AG04449 (cell line): Measurements from ENCODE around the gene AP3D1.
"Not testable (repeated sequence)": the region's sequence is repeated elsewhere in the genome, so short reads cannot be mapped to it uniquely, and the experiment has no call there.

Experiments used
- CTCF ChIA-PET: fragments of 350-600 bp; formaldehyde crosslinking; extraction: SDS; loops from one replicate; lab custom pipeline; 2021; ENCODE audit warnings: antibody characterized with exemption; lab: Yijun Ruan, JAX
- POLR2A ChIA-PET: fragments of 400-600, 350-600 bp; formaldehyde crosslinking; extraction: SDS; loops from one replicate; lab custom pipeline; 2020; ENCODE audit warnings: antibody characterized with exemption, inconsistent platforms; lab: Yijun Ruan, JAX
- DNase-seq: peaks from one replicate; pipeline ENCODE4 v3.0.0-alpha.2; 2010; ENCODE audit warnings: low read depth, low spot score
- H3K4me3 ChIP-seq: 2 replicates; pipeline ENCODE4 v1.5.1; 2011; ENCODE audit warnings: low read depth, mild to moderate bottlenecking, control low read depth, low read length
- CTCF ChIP-seq: IDR thresholded peaks from one replicate; pipeline ENCODE4 v1.5.1; 2011; ENCODE audit warnings: mild to moderate bottlenecking, moderate library complexity, low read length, control low read depth, inconsistent platforms; ENCODE audit not compliant: insufficient read depth; ENCODE audit errors: missing control alignments

Gene AP3D1

GRCh38 chr19:2089001-2089711 is 62.2 kb downstream of the AP3D1 start:
- no peak for TF ChIP-seq CTCF
- POLR2A ChIA-PET: no interaction called here

GRCh38 chr19:2087621-2088100 is 63.7 kb downstream of the AP3D1 start:
- POLR2A ChIA-PET: no interaction called here
- CTCF ChIA-PET: interaction anchor here (1.4 to 1.7 kb wide), 4 partner anchors 8 to 68 kb away, joined by 3 to 9 read pairs (median 4); partner anchors contain the start of gene MOB3A
- no peak for TF ChIP-seq CTCF
- no peak for DNase-seq
- no peak overlapping the region for H3K4me3 ChIP-seq

More at GRCh38 chr19:2089001-2089711, 62.2 kb downstream of the AP3D1 start:
- H3K4me3 ChIP-seq: no peak overlapping the region
- CTCF ChIA-PET: interaction anchor here (0.8 to 1.7 kb wide), 2 partner anchors 19 to 160 kb away, joined by 3 to 9 read pairs; no protein-coding TSS in a partner anchor
- DNase-seq: no peak

- H3K4me3 ChIP-seq, DNase-seq, POLR2A ChIA-PET: not testable (repeated sequence)
- CTCF ChIA-PET: interaction anchor here (1.4 to 2.1 kb wide), 5 partner anchors 9 to 67 kb away, joined by 3 to 9 read pairs (median 5); partner anchors contain the start of gene MOB3A
These were observed 64.4 kb downstream of the AP3D1 start for GRCh38 chr19:2086695-2087620.

- CTCF ChIA-PET: interaction anchor here (2.1 kb wide), 1 partner anchor 15 kb away, joined by 9 read pairs; no protein-coding TSS in a partner anchor
- no peak for DNase-seq
- POLR2A ChIA-PET: no interaction called here
- H3K4me3 ChIP-seq: no peak overlapping the region
- TF ChIP-seq CTCF: no peak
These were observed 66.2 kb downstream of the AP3D1 start for GRCh38 chr19:2084993-2085720.

- no peak overlapping the region for H3K4me3 ChIP-seq
- POLR2A ChIA-PET: no interaction called here
- CTCF ChIA-PET: interaction anchor here (2.1 to 3.1 kb wide), 2 partner anchors 14 to 63 kb away, joined by 10 to 26 read pairs; no protein-coding TSS in a partner anchor
- no peak for DNase-seq
- no peak for TF ChIP-seq CTCF
These were observed 68.1 kb downstream of the AP3D1 start for GRCh38 chr19:2083174-2083854.
